KG1 (cell line): ENCODE data around the gene TMPRSS5.
"Not testable (repeated sequence)": the region's sequence is repeated elsewhere in the genome, so short reads cannot be mapped to it uniquely, and the experiment has no call there.

Experiments used
- DNase-seq: peaks from one replicate; lab custom pipeline; 2025; lab: John Stamatoyannopoulos, UW

TMPRSS5 gene

DNA sequence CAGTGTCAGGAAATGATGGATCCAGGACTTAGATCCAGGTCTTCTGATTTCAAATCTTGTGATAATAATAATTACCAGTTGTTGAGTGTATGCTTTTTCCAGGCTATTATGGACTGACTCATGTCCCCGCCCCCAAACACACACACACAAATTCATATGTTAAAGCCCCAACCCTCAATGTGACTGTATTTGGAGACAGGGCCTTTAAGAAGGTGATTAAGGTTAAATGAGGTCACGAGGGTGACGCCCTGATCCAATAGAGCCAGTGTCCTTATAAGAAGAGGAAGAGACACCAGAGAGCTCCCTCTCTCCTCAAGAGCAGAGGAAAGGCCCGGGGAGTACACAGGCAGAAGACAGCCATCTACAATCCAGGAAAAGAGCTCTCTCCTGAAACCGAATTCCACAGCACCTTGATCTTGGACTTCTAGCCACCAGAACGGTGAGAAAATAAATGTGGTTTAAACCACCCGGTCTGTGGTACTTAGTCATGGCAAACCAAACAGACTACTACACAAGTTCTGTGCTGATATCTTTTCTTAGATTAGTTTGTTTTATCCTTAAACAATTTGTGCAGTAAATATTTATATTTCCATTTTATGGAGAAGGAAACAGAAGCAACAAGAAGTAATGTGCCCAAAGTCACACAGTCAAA is 8.2 kb downstream of the TMPRSS5 start:
- no peak for DNase-seq

DNA sequence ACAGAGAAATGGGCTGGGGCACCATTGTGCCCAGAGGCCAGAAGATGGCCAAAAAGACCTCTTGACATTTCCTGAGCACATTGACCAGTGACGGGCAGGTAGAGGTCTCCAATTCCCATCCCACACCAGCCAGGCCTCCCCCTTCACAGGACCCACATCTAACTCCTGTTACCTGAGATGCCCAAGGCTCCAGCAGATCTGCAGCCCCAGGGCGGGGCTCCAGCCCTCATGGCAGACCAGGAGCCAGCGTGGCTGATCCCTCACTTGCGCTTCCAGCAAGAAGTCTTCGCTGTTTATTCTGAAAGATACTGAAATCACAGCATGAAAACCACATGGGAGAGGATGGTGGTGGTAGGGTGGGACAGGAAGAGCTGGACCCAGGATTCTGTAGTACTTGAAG is 9.0 kb downstream of the TMPRSS5 start:
- no peak for DNase-seq

DNA sequence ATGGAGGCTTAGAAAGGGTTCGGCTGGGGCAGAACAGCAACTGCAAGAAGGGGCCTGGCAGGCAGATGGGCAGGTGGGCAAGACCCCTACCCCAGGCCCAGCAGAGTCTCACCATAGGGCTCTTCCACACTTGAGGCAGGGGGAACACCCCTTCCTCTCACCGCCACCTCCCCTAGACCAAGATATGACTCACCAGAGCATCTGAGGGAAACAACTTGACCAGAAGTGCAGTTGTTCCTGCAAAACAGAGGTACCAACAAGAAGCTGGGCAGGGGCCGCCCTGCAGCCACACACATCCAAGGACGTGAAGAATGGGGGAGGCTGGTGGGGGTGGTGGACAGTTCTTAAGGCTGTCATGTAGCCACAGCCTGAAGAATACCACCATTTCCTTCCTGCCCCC is 10.9 kb downstream of the TMPRSS5 start:
- DNase-seq = no peak

DNA sequence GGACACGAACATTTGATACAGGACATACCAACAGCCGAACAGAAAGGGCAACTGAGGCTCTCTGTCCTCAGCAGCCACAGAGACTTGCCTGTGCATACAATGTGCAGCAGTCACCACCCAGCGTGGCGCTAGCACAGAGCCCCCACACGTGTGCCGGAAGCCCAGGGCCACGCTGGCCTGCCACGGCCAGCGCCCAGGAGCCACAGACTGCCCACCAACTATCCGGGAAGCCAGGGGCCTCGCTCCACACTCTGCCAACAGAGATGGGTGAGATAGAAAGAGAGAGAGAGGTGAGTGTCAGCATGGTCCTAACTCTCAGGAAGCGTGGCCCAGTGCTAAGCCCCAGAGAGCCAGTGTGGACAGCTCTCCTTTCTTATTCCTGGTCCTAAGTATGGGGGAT is 11.7 kb downstream of the TMPRSS5 start:
- DNase-seq = no peak

DNA sequence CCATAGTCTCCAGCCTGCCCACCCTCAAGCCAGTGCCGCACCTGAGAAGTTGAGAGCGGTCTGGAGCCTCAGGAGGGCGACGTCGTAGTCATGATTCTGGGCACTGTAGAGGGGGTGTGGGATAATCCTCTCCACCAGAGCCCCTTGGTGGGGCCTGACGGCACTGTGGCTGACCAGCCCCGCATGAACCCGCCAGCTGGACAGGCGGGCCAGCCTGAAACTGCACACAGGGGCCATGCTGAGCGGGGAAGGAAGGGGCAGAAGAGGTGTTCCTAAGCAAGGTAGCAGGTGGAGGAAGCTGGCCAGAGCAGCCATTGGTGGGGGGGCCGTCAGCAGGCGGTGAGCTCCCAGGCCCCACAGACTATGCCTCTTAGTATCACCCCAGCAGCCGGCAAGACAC is 13.1 kb downstream of the TMPRSS5 start:
- no peak for DNase-seq

DNA sequence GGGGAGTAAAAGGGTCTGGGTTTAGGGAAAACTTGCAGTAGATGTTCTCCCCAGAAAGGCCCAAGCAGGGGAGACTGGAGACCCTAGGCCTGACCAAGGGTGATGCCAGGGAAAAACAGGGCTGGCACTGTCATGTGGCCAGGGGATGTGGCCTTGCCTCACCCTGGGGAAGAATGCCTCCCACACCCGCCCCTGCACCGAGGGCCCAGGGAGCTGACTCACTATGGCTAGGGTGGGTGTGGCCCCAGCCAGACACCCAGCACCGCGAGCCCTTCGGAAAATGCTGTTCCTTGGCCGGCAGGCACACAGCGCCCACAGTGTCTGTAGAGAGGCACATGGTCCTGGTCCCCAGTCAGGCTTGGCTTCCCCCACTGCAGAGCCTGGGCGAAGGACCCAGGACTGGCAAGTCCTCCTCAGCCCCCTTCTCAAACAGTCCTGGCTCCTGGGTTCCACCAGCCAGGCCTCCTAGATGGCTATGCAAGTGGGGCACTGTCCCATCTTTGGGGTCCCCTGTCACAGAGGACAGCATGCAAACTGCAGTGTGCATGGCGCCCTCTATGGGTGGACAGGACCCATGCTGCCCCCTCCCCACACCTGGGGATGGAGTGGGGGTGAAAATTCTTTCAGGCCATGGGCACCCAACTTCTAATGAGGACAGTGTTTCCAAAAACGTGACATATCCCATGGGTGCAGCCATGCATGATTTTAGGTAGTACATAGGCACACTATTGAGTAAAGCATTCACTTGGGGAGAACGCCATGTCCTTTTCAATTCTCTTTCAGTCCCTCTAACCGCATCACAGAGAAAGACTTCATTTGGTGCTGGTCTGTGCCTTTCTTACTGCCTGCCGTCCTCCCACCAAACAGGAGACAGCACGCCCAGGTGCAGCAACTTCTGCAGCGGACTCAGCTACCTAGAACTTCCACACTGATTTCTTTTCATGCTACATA is 15.2 kb downstream of the TMPRSS5 start:
- DNase-seq = no peak

DNA sequence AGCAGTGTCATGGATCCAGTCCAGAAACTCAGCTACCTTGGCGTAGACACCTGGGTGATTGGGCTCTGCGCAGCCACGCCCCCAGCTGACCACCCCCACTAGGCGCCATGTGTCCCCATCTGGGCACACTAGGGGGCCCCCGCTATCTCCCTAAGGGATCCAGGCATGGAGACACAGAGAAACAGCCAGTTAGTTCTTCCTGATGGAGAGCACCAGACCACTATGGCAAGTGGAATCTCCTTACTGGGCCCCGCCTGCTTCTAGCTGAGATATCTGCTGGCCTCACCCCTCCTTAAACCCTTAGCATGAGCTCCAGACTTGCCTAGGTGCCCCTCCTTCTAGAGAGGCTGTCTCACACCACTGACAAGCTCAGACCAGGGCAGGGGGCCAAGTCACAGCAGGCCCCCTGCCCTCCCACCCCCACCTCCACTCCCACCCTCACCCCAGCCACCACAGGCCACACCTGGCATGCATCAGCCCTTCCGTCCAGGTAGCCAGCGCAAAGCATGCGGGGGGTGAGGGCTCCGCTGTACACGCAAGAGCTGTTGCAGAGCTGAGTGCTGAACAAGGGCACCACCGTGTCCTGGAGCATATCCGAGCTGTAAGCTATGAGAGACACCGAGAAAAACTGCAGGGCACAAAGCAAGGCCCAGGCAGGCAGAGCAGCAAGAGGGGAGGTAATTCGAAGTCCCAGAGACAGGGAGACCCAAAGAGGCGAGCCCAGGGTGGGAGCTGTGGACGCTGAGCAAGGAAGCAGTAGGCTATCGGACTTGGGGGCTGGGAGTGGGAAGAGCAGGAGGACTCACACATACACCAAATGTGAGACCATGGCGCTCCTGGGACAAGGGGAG is 16.1 kb downstream of the TMPRSS5 start:
- DNase-seq = no peak

DNA sequence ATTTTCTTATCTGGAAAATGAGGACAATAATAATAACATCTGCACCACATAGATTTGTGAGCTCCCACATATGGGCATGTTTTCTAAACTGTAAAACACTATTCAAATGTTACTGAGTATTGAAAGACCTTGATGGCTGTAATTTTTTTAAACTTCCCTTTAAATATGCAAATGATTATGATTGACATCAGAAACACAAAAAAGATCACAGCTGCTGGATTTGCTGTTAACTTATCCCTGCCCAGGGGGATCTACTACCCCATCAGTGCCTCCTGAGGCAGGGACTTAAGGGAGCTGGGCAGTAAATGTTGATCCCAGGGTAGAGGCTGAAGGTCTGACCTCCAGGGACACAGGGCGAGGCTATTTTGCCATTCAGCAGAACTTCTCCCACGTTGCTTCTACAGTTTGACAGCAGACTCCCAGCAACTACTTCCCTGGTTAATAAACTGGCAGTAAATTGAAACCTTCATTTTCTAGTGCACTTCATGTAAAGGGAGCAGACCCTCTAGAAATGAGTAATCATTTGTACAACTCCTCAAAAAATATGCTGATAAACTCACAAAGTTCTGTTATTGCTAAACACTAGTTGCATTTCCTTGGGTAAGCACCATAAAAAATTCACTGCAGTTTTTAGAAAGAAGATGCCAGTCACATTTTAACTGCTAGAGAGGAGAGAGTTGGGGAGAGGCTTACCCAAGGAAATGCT is 20.3 kb downstream of the TMPRSS5 start:
- DNase-seq = no peak

DNA sequence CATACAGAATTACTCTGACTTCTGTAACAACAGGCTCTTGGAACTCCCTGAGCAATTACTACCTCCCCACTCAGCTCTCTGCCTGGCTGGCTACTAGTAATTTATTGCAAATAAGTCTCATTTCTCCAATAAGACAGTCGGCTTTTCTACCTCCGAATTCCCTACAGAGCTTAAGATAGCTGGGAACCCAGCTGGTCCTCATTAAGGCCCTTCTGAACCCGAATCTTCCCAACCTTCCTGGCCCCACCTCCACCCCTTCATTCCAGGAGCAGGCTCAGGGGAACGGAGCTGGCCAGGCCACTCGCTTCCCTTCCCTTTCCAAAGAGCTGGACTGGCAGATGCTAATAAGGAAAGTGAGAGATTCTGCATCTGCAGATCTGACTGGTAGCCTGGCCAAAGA is 21.6 kb downstream of the TMPRSS5 start:
- no peak for DNase-seq

DNA sequence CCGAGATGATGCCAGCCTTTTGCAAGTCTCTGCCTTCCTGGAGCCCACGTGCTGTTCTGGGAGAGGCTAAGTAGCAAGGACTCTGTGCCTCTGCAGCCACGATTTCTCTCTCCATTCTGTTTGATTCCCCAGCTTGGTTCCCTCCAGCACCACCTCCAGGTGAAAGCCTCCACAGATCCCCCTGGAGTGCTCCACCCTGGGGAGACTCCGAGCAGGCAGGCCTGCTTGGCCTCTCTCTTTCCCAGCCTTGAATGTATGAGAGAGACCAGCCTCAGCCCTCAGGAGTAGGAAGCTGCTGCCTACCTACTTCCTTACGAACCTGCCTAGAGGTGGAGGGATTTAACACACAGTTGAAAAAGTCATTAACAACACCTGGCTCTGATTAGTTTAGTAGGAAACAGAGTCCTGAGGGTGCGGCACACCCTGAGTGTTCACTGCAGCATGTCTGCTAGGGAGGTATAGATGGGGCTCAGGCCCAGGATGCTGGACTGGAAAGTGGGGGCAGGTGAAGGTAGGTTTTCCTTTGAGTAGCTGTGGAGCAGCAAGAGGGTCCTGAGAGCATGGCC is 22.5 kb downstream of the TMPRSS5 start:
- no peak for DNase-seq

DNA sequence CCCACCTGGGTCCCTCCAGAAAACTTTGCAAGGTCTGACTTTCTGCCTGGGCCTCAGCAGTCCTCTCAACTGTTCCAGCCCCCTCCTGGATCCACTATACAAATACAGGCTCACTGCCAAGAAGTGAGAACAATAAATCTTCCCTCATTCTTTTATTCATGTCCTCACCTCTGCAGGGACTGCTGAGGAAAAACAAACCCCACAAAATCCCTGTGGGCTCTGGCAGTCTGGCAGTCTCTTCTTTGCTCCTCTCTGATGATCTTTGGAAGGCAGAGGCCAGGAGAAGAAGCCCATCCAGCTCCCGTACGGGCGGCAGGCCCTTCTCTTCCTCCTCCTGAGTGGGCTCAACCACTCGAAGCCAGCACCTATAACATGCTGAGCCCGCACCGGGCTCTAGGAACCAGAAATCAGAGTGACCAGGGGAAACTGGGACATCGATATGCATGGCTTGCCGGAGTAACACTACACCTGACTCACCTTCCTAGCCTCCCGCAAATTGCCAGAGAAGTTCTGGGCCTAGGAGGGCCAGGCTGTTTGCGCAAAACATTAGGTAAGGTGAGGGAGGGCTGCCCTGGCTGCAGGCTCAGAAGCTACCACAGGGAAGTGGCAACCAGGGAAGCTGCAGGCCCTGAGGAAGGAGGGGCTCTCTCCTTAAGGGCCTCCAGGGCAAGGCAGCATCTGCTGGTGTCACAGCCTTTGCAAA is 24.2 kb downstream of the TMPRSS5 start:
- DNase-seq = no peak

DNA sequence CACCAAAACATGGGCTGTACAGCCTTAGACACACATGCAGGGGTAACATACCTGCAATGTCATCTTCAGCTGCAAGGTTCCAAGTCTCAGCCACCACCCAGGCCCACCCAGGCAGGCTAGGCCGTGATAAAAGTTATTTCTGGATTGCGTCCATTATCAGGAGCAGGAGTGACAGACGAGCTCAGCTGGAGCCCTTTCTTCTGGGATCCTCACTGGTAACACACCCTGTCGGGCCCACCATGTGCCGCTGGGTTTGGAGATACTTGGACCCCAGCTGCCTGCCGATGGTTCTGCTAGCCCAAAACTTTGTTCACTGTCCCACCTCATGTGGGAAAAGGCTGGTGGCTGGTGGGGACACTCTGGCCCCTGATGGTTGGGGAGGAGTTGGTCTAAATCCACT is 24.8 kb downstream of the TMPRSS5 start:
- DNase-seq = no peak

DNA sequence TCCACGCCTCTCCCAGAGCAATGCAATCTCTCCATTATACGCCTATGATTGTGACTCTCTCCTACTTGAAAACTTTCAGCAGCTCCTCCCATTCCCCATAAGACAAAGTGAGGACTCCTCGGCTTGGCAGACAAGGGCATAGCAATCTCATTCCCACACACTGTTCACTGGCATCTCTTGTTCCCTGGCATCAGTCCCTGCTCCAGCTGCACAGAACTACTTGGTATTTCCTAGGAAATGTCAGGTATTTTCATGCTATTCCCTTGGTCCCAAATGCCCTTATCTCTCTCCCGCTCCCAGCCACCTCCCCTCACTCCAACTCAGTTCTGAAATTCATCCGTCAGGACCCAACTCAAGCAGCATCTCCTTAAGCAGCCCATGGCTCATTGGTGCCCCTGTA is 28.4 kb downstream of the TMPRSS5 start:
- DNase-seq = no peak

DNA sequence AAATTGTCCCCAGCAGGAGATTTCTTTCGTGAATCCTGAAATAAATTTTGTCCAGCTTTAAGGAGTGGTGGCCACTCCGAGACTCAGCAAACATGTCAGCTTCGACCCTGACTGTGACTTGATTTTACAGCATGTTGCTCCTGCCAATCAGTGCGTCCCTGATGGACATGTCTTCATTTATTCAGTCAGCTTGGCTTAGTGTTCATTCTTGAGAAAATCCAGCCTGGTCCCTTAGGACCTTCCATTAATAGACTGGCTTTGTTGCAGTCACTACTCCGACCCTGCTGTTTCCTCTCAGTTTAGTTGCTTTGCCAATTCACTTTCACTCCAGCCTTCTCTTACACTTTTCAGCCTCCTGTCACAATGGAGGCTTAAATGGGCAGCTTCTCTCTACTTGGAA is 30.5 kb downstream of the TMPRSS5 start:
- no peak for DNase-seq

DNA sequence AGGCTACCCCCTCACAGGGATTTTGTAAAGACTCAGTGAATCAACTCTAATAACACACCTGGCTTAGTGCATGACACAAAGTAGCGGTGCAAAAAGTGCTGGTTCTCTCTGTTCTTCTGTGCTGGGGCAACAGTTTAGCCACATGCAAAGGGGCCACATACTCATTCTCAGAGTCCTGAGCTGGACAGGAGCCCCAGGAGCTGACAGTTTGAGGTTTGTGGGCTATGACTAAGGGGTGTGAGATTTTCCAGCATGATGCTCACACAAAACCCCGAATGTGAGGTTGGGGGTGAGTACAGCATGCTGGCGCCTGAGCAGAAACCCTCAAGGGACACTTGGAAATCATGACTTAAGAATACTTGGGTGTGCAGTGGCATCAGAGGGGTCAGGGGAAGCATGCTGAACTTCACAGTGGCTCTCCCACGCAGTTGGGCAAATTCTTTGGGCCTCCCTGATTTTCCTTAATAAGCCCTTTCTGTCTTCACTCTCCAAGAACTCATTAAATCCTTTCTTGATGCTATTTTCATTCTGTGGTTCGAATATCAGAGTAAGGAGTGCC is 31.0 kb downstream of the TMPRSS5 start:
- no peak for DNase-seq

DNA sequence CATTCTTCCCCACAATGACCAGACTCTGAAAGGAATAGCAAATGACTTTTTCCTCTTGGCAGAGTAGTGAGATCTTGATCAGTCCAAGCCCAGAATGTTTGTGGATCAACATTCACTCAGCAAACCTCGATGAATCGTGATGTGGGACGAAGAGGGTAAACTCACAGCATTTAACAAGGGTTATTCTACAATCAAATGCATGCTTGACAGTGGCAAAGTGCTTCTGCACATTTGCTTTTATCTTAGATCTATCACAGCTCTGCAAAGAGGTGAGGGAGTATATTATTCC is 31.8 kb downstream of the TMPRSS5 start:
- DNase-seq = no peak

DNA sequence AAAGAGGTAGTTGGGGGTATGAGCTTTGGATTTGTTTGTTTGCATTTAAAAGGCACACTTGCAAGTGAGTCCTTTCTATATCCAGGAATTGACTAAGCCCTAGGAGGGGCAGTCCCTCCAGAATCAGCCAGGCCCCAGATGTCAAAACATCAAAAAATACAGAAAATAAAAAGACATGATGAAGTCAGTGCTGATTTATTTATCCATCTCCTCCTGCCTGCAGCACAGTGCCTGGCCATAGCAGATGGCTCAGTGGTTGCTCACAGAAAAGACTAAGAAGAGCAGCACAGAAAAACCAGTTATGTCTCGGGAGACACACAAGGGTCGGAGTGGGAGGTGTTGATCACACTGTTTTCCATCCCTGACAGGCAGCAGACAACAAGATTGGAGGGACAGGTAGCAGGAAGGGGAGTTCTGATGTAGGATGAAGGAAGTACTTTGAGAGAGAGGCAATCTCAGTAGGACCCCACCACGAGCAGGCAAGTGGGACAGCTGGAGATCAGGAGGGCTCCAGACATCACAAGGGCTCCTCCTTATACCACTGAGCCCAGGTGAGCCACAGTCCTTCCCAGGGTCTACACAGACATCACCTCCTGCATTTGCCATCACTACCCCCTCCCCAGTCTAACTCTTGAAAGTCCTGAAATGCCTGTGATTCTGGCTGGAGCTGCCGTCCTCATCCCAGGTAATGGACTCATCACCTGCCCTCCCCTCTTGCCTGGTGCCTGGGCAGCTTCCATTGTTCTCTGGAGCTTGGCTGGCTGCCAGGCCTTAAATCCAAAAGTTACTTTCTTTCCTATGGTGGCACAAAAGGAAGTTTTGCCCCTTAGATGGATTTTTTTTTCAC is 32.3 kb downstream of the TMPRSS5 start:
- DNase-seq = no peak

DNA sequence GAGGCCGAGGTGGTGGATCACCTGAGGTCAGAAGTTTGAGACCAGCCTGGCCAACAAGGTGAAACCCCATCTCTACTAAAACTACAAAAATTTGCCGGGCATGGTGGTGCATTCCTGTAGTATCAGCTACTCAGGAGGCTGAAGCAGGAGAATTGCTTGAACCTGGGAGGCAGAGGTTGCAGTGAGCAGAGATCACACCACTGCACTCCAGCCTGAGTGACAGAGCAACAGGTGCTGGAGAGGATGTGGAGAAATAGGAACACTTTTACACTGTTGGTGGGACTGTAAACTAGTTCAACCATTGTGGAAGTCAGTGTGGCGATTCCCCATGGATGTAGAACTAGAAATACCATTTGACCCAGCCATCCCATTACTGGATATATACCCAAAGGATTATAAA is 34.2 kb downstream of the TMPRSS5 start:
- not testable (repeated sequence) for DNase-seq

DNA sequence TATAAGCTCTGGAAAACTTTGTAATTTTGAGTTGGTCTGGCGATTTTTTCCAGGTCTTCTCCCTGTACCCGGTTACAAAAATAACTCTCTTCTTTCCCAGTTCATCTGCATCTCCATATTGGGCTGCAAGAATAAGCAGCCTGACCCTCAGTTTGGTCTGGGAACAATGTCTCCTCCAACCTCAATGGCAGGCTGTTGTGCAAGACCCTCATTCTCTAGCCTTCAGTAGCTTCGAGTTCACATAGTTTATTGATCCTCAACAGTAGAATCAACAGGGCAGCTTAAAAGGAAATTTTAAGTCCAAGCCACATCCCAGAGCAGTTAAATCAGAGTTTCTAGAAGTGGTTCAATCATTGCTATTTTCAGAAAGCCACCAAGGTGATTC is 35.3 kb downstream of the TMPRSS5 start:
- DNase-seq = no peak
